NB4 (cell line): ENCODE results near the gene PPARGC1A.

Experiments used
- POLR2A ChIP-seq: IDR thresholded peaks from 2 replicates; pipeline ENCODE4 v1.6.1; 2011; ENCODE audit warnings: mild to moderate bottlenecking; ENCODE audit not compliant: insufficient read length; ENCODE audit errors: extremely low read depth
- TF ChIP-seq, protein P1 (sequence below): IDR thresholded peaks from one replicate; pipeline ENCODE4 v1.5.1; 2012; ENCODE audit warnings: low read depth, low read length

DNA sequence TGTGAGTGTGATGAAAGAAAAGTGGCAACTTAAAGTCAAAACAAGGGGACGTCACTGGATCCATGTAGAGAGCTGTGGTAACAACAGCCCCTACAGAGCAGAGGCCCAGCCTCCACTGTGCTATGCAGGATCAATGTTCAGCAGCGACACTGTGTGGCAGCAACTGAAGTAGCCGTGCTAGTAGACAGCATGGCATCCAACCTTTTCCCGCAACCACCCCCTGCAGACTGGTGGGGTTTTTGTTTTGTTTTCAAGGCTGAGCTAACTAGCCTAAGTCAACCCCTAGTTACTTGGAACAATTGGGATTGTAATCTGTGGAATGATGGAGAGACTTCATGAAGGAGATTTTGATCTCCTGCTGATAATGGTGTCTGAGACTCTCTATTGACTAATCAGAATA is 44.4 kb upstream of the PPARGC1A start:
- TF ChIP-seq POLR2A: no peak
- TF ChIP-seq, protein P1, sequence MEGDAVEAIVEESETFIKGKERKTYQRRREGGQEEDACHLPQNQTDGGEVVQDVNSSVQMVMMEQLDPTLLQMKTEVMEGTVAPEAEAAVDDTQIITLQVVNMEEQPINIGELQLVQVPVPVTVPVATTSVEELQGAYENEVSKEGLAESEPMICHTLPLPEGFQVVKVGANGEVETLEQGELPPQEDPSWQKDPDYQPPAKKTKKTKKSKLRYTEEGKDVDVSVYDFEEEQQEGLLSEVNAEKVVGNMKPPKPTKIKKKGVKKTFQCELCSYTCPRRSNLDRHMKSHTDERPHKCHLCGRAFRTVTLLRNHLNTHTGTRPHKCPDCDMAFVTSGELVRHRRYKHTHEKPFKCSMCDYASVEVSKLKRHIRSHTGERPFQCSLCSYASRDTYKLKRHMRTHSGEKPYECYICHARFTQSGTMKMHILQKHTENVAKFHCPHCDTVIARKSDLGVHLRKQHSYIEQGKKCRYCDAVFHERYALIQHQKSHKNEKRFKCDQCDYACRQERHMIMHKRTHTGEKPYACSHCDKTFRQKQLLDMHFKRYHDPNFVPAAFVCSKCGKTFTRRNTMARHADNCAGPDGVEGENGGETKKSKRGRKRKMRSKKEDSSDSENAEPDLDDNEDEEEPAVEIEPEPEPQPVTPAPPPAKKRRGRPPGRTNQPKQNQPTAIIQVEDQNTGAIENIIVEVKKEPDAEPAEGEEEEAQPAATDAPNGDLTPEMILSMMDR: no peak
